Urinary bladder (tissue), 4 donors: ENCODE results near the gene SF3A2. TPM values are rescaled to one million over a fixed set of nuclear protein-coding genes. Genes with fewer than 3 reads are reported as not detected.

Experiments
- DNase-seq: peaks from one replicate; pipeline ENCODE4 v3.0.0-alpha.2; 2015; ENCODE audit errors: extremely low spot score
- H3K27ac ChIP-seq: one replicate; pipeline ENCODE4 v1.5.1; 2013; ENCODE audit warnings: low read depth, mild to moderate bottlenecking, moderate library complexity
- H3K36me3 ChIP-seq: one replicate; pipeline ENCODE4 v1.6.1; 2013; ENCODE audit warnings: mild to moderate bottlenecking, moderate library complexity; ENCODE audit not compliant: insufficient read depth
- H3K4me1 ChIP-seq: one replicate; pipeline ENCODE4 v1.6.1; 2013; ENCODE audit warnings: mild to moderate bottlenecking, moderate library complexity; ENCODE audit not compliant: insufficient read depth
- H3K4me3 ChIP-seq: one replicate; pipeline ENCODE4 v1.5.1; 2013; ENCODE audit warnings: low read depth, low read length
- WGBS: extraction: QIAGEN DNeasy Blood & Tissue Kit; methylation state at CpG from one replicate; pipeline ENCODE4 v1.1.7; 2013; 5-methylcytosine and 5-hydroxymethylcytosine counted together
- polyA plus RNA-seq: library from polyadenylated mRNA; stranded (reverse); fragments of 200-250 nt; gene quantifications from one replicate; pipeline ENCODE4 v1.2.3, GENCODE V29; 2013
- total RNA-seq: library from RNA; depleted of rRNA; stranded (reverse); fragments of >200 nt; gene quantifications from one replicate; pipeline ENCODE4 v1.2.3, GENCODE V29; 2014
- donor health status: healthy with polysubstance abuse.
- donor health status: healthy.

Gene SF3A2
- total and polyA plus RNA-seq, 2 donors, result 32.5 to 69.9 TPM

DNA sequence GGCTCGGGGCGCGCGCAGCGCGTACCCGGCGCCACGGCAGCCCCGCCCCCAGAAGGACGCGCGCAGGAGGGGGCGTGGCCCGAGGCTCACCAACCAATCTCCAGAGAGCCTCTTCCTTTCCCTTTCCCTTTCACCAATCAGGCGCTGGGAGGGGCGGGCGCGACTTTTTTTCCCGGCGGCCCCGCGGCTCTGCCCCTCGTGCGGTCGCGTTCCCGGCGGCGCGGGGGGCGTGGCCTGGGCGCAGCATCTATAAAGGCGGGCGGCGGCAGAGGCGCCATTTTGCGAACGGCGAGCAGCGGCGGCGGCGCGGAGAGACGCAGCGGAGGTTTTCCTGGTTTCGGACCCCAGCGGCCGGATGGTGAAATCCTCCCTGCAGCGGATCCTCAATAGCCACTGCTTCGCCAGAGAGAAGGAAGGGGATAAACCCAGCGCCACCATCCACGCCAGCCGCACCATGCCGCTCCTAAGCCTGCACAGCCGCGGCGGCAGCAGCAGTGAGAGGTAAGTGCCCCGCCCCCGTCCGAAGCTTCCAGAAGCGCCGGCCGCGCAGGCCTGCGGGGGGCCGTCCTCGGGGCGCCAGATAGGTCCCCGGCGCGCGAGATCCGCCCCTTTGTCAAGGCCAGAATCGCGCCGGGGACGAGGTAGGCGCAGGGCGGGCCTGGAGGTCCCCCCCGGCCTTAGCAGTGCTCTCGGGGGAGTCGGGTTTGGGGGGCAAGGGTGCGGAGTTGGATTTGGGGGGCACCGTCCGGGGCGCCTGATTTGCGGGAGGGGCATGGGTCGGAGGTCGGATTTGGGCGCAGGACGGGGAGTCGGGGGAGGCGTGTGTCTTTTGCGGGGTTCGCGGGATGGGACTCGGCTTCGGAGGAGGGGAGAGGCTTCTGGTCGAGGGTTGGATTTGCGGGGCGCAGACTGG is 32.9 kb downstream of the SF3A2 start:
- Histone ChIP-seq H3K4me1 (no peaks in the 10 kb centered on the region), H3K36me3 (no peaks in the 10 kb centered on the region)

DNA sequence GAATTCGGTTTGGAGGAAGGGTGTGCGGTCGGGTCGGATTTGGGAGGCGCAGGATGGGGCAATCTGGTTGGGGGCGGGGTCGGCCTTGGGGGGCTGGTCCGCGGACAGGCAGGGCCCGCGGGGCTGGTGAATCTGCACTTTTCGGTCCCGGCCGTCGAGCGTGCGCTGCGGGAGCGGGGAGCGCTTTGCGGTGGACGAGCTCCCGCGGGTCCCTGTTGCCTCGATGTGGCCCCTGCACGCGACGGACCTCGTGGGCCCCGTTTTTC is 33.5 kb downstream of the SF3A2 start:
- under 1% methylated on average over 30 of the region's 30 CpGs for WGBS

More for the DNA sequence above, 32.9 kb downstream of the SF3A2 start:
- peak overlapping the region; percentile 100 for H3K27ac ChIP-seq
- H3K4me3 ChIP-seq, result peak overlapping the region; percentile 97
- WGBS, result under 1% methylated on average over 103 of the region's 103 CpGs
- DNase-seq, result peak; percentile 90

DNA sequence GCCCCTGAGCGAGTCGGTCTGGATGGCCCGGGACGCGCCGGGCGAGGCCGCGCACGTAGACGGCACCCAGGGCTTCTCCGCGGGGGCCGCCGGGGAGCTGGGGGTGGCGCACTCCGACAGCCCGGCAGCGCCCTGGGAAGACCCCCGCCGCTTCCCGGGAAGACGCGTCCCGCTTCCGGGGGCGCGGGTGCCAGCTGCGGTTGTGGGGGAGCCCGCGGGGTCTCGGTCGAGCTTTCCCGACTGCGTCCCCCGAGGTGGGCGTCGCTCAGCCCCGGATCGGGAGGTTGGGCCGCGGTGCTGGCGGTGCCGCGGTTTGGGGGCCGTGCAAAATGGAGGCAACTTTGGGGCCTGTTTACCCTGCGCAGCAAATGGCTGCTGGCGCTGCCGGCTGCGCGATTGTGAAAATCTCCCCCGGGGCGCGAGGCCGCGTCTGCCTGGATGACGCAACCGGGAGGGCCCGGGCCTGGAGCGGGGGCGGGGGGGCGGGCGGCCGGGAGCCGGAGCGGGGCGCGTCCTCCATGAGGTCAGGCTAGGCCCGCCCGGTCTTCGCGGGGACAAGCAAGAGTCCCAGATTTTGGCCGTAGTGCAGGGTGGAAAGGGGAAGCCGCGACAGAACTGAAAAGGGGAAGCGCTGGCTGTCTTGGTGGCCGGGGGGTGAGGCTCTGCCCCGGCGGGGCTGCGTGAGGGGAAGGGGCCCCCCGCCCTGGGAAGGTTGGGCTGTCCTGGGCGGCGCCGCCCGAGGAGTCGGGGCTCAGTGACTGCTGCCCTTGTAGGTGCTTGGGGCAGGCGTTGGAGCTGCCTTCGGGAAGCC is 34.0 kb downstream of the SF3A2 start:
- DNase-seq, result no peak

More for the DNA sequence above, 33.5 kb downstream of the SF3A2 start:
- H3K27ac ChIP-seq, result peak overlapping the region; percentile 100
- no peaks in the 10 kb centered on the region for H3K4me1 ChIP-seq
- peak overlapping the region; percentile 97 for H3K4me3 ChIP-seq
- no peaks in the 10 kb centered on the region for H3K36me3 ChIP-seq
- no peak for DNase-seq

DNA sequence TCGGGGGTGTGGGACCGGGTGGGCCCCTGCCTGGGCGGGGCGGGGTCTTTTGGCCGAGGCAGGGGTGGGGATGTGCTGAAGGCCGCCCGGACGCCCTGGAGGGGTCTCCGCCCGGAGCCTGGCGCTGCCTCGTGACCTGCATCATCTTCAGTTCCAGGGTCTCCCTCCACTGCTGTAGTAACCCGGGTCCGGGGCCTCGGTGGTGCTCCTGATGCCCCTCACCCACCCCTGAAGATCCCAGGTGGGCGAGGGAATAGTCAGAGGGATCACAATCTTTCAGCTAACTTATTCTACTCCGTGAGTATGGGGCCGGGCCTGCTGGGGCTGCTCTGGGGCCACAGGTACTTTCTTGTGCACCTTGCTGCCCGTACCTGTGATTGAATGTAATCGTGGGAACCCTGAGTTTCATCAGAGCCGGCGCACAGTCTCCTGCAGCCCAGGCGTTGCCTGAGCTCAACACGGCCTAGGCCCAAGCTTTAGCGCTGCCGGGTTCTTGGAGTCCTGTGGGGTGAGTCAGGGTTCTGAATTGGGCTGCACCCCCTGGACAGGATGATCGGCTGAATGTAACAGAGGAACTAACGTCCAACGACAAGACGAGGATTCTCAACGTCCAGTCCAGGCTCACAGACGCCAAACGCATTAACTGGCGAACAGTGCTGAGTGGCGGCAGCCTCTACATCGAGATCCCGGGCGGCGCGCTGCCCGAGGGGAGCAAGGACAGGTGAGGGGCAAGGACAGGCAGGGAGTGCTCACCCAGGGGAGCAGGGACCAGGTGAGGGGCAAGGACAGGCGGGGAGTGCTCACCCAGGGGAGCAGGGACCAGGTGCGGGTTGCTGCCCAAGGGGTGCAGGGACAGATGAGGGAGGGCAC is 34.8 kb downstream of the SF3A2 start:
- Histone ChIP-seq H3K4me3 (peak overlapping the region; percentile 97), H3K27ac (peak overlapping the region; percentile 92), H3K4me1 (no peaks in the 10 kb centered on the region), H3K36me3 (no peaks in the 10 kb centered on the region)
- 27% methylated on average over 43 of the region's 43 CpGs for WGBS
- no peak for DNase-seq

More for the DNA sequence above, 34.0 kb downstream of the SF3A2 start:
- Histone ChIP-seq H3K4me1 (no peaks in the 10 kb centered on the region), H3K27ac (peak overlapping the region; percentile 100), H3K4me3 (peak overlapping the region; percentile 97), H3K36me3 (no peaks in the 10 kb centered on the region)
- WGBS, result under 1% methylated on average over 88 of the region's 88 CpGs

DNA sequence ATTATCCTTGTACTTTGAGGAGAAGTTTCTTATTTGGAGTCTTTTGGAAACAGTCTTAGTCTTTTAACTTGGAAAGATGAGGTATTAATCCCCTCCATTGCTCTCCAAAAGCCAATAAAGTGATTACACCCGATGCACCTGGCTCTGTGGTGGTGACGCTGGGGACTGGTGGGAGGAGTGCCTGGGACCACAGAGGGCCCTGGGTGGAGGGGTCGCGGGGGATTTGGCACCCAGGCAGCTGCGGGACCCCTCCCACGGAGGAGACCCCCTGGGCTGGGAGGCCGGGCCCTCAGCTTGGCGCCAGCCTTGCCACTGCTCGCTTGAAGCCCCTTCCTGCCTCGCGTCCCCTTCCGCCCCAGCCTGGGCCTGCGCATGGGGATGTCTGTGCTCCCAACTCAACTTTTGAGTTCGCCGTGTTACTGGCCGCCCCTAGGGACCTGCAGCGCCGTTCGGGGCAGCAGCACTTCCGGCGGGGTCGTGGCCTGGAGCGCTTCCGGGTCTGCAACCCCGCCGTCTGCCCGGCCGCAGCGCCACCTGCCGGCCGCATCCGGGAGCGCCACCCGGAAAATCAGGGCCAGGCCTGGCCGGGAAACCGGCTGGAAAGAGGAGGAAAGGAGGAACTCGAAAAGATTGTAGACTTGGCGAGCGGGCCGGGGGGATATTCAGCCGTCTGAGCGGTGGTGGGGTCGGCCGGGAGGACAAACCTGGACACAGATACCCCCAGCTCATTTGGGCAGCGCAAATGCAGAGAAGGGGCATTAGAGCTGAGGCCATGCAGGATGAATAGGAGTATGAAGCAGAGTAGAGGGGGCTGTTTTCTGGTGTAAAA is 36.9 kb downstream of the SF3A2 start:
- 13% methylated on average over 45 of the region's 45 CpGs for WGBS

DNA sequence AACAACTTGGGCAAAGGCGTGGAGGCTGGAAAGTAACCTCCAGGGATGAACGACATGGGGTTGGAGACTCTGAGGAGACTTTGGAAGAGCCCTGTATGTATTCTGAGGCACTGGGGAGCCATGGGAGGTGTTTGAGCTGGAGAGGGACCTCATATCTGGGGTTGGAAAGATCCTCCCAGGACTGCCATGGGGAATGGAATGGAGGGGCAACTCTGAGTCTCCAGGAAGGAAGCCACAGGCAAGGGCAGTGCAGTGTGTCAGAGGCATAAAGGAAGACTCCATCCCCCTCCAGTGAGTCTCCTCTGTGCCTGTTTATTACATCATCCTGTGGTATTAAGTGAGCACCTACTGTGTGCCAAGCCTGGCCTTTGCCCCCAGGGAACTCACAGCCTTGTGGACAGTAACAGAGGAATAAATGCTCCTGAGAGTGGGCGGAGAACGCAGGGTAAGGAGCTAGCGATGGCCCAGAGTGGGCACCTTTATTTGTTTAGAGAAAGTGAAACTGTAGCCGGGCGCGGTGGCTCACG is 37.6 kb downstream of the SF3A2 start:
- DNase-seq, result no peak
- WGBS, result 88% methylated on average over 9 of the region's 9 CpGs
- Histone ChIP-seq H3K36me3 (no peaks in the 10 kb centered on the region), H3K4me3 (no peak overlapping the region), H3K27ac (no peak overlapping the region), H3K4me1 (no peaks in the 10 kb centered on the region)

More for the DNA sequence above, 36.9 kb downstream of the SF3A2 start:
- H3K36me3 ChIP-seq, result no peaks in the 10 kb centered on the region
- no peak for DNase-seq
- peak overlapping the region; percentile 42 for H3K27ac ChIP-seq
- no peaks in the 10 kb centered on the region for H3K4me1 ChIP-seq
- H3K4me3 ChIP-seq, result no peak overlapping the region

DNA sequence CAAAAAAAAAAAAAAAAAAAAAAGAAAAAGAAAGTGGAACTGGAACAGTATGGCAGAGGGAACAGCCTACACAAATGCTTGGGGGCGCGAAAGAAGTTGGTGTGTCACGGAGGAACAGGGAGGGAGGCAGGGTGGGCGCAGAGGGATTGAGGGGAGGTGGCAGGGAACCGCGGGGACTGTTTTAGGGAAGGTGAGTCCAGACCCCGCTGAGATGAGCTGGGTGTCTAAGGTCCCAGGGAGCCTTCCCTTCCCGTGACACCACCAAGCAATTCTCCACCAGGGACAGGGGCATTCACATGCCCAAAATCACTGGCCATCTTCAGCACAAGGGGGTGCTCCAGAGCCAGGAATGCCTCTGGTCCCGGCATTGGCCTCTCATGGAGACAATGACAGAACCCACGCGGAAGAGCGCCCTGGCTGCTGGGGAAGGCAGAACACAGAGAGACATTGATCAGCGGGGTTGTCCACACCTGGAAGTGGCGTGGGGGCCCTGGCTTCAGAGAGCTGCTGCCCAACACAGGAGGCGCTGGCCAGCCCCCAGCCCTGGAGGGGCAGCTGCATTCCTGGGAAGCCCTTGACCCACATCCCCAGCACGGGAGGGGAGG is 38.4 kb downstream of the SF3A2 start:
- Histone ChIP-seq H3K27ac (no peak overlapping the region), H3K4me3 (no peak overlapping the region), H3K4me1 (no peaks in the 10 kb centered on the region), H3K36me3 (no peaks in the 10 kb centered on the region)
- WGBS, result 55% methylated on average over 16 of the region's 16 CpGs
- no peak for DNase-seq

DNA sequence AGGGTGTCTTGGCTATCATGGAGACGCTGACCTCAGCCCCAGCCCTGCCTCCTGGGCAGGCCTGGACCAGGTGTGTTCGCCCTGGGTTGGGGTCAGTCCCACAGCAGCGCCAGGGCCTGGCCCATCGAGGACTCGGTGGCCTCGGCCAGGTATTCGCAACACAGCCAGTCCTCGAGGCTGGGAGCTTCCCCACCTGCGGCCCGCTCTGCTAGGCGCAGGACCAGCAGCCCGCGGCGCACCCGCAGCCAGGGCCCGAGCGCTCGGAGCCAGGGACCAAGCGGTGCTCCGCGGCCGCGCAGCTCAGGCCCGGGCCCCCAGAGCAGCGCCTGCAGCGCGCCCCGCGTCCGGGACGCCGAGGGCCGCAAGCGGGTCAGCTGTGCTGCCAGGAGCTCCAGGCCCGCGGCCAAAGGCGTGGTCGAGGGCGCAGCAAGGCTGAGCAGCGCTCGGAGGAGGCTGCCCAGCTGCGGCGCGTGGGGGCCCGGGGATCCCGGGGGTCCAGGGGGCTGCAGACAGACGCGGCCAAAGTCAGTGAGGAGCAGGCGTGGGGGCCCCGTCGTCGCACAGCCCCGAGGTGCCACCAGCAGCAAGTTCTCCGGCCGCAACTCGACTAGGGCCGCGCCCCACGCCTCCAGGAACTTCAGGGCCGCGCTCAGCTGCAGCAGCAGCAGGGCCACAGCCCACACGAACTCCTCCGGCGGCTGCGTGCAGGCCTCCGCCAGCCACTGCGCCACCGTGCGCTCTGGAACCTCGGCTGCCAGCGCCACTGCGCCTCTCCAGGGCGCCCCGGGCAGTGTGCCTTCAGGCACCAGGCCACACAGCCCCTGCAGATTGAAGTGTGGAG is 39.2 kb downstream of the SF3A2 start:
- H3K4me3 ChIP-seq, result no peak overlapping the region
- WGBS, result 62% methylated on average over 74 of the region's 74 CpGs
- H3K27ac ChIP-seq, result no peak overlapping the region
- no peak for DNase-seq
- no peaks in the 10 kb centered on the region for H3K4me1 ChIP-seq
- H3K36me3 ChIP-seq, result no peaks in the 10 kb centered on the region

DNA sequence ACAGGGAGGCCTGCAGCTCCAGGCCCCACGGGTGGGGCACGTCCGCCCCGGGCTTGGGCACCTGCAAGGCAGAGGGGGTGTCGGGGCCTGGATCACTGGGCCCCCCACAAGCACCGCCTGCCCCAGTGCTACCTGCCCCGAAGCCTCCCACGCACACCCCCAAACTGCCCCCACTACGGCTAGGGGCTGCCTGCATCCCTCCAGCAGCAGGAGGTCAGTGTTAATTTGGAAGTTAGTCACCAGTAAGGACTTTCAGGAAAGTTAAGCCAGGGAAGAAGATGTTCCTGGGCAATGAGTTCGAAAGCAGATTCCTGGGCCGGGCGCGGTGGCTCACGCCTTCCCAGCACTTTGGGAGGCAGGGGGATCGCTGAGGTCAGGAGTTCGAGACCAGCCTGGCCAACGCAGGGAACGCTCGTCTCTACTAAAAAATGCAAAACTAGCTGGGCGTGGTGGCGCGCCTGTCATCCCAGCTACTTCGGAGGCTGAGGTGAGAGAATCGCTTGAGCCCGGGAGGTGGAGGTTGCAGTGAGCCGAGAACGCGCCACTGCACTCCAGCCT is 39.9 kb downstream of the SF3A2 start:
- no peak for DNase-seq
- H3K4me1 ChIP-seq, result no peaks in the 10 kb centered on the region
- 91% methylated on average over 28 of the region's 28 CpGs for WGBS
- no peaks in the 10 kb centered on the region for H3K36me3 ChIP-seq
- no peak overlapping the region for H3K27ac ChIP-seq
- no peak overlapping the region for H3K4me3 ChIP-seq

DNA sequence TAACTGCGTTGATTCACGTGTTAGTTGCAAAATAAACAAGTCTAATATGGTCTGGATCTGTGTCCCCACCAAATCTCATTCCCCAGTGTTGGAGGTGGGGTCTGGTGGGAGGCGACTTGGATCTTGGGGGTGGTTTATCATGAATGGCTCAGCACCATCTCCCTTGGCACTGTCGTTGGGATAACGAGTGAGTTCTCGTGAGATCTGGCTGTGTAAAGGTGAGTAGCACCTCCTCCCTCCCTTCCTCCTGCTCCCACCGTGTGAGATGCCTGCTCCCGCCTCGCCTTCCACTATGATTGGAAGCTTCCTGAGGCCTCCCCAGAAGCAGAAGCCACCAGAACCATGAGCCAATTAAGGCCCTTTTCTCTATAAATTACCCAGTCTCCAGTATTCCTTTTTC is 40.5 kb downstream of the SF3A2 start:
- no peak for DNase-seq
- no peaks in the 10 kb centered on the region for H3K4me1 ChIP-seq
- no peak overlapping the region for H3K27ac ChIP-seq
- 81% methylated on average over 9 of the region's 9 CpGs for WGBS
- H3K4me3 ChIP-seq, result no peak overlapping the region
- no peaks in the 10 kb centered on the region for H3K36me3 ChIP-seq

DNA sequence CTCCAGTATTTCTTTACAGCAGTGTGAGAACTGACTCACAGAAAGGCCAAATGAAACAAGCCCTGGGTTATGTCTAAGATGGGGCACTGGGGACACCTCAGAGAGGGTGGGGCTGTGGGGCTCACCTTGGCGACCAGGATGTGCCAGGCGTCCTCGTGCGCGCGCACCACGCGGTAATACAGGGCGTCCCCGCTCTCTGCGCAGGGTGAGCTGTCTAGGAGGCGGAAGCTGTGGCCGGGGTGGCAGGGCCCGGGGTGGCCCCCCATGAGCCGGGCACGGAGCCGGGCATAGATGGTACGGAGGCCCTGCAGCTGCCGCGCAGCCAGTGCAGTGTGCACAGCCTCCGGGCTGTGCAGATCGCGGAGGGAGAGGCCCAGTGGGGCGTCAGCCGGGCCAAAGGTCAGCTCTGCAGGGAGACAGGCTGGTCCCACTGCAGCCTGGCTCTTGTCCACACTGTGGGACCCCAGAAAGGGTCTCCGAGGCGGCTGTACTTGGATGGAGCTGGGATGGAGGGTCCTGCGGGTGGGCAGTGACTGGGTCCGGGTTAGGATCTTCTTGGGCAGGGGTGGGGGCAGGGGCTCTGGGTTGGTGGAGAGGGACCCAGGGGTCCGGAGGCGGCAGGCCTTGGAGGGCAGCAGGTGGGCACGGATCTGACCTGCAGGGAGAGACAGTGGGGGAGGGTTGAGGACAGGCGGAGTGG is 42.0 kb downstream of the SF3A2 start:
- 89% methylated on average over 33 of the region's 33 CpGs for WGBS
- Histone ChIP-seq H3K27ac (no peak overlapping the region), H3K4me3 (no peak overlapping the region), H3K4me1 (no peaks in the 10 kb centered on the region), H3K36me3 (no peaks in the 10 kb centered on the region)
- DNase-seq, result no peak
